ENCODE data around the gene CCNYL1. TPM values are rescaled to one million over a fixed set of nuclear protein-coding genes. Genes with fewer than 3 reads are reported as not detected.
"Not testable (repeated sequence)": the region's sequence is repeated elsewhere in the genome, so short reads cannot be mapped to it uniquely, and the experiment has no call there.

Gene CCNYL1
- total RNA-seq, 1 donor from 2014 or later, result 18.0 TPM

DNA sequence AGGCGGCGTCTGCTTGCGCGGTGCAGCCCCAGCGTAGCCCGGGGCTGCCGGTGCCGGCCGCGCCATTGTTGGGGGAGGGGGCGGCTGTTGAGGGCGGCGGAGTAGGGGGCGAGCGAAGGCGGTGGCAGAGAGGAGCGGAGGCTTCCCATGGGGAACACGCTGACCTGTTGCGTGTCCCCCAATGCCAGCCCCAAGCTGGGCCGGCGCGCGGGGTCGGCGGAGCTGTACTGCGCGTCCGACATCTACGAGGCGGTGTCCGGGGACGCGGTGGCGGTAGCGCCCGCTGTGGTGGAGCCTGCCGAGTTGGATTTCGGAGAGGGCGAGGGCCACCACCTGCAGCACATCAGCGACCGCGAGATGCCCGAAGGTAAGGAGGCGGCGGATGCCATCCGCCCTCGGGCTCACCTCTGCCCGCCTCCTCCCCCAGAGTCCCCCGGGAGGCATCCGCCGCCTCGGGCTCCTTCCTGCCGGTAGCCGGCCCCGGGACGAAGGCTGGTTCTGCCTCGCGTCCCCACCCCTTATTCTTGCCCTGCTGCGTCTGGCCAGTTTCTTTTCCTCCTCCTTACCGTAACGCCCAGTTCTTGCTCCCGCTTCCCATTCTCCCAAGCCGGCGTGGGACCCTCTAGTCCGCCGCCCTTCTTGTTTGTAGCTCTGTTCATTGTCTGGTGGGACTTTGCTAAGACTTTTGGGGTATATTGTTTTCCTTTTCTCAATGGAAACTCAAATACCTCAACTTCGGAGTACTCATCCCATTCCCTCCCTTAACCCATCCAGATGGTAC, 500 bp downstream of the CCNYL1 start:
- Mint-ChIP-seq H3K9me3 (ENCODE audit: unreplicated experiment) (peaks cover 7% of the 10 kb centered on the region), H3K36me3 (ENCODE audit: unreplicated experiment) (no peaks in the 10 kb centered on the region), H3K4me3 (ENCODE audit: unreplicated experiment) (peak overlapping the region; percentile 99), H3K4me1 (ENCODE audit: low read depth, unreplicated experiment) (peaks cover 7% of the 10 kb centered on the region), H3K27me3 (ENCODE audit: unreplicated experiment) (peaks cover 6% of the 10 kb centered on the region), H3K27ac (ENCODE audit: unreplicated experiment) (peak overlapping the region; percentile 88)
- TF ChIP-seq, protein P1, sequence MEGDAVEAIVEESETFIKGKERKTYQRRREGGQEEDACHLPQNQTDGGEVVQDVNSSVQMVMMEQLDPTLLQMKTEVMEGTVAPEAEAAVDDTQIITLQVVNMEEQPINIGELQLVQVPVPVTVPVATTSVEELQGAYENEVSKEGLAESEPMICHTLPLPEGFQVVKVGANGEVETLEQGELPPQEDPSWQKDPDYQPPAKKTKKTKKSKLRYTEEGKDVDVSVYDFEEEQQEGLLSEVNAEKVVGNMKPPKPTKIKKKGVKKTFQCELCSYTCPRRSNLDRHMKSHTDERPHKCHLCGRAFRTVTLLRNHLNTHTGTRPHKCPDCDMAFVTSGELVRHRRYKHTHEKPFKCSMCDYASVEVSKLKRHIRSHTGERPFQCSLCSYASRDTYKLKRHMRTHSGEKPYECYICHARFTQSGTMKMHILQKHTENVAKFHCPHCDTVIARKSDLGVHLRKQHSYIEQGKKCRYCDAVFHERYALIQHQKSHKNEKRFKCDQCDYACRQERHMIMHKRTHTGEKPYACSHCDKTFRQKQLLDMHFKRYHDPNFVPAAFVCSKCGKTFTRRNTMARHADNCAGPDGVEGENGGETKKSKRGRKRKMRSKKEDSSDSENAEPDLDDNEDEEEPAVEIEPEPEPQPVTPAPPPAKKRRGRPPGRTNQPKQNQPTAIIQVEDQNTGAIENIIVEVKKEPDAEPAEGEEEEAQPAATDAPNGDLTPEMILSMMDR (IDR thresholded peaks at IDR 0.05; ENCODE audit: partially characterized antibody, unreplicated experiment), result no peak
- peak; percentile 73 for DNase-seq

DNA sequence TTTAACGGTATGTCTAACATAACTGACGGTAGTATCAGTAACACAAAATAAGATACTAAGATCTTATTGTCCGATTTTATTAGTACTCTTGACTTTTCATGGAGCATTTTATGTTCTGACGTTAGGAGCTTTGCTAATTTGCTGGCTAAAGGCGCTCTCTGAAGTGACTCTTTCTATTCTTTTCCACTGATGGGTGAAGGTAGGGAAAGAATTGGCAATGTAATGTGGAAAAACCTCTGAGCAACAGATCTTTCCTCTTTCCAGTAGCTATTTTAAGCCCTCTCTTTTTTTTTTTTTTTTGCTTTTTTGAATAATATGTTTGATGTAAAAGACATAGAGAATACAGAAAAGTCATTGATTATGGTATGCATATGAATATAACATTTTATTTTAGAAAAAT, 4.6 kb downstream of the CCNYL1 start:
- no peaks in the 10 kb centered on the region for H3K36me3 Mint-ChIP-seq (ENCODE audit: unreplicated experiment)
- TF ChIP-seq, protein P1 (IDR thresholded peaks at IDR 0.05; ENCODE audit: partially characterized antibody, unreplicated experiment), result no peak
- H3K27me3 Mint-ChIP-seq (ENCODE audit: unreplicated experiment), result peaks cover 3% of the 10 kb centered on the region
- no peak overlapping the region for H3K27ac Mint-ChIP-seq (ENCODE audit: unreplicated experiment)
- H3K4me3 Mint-ChIP-seq (ENCODE audit: unreplicated experiment), result no peak overlapping the region
- H3K9me3 Mint-ChIP-seq (ENCODE audit: unreplicated experiment), result peaks cover 6% of the 10 kb centered on the region
- peaks cover 8% of the 10 kb centered on the region for H3K4me1 Mint-ChIP-seq (ENCODE audit: low read depth, unreplicated experiment)
- DNase-seq, result no peak

DNA sequence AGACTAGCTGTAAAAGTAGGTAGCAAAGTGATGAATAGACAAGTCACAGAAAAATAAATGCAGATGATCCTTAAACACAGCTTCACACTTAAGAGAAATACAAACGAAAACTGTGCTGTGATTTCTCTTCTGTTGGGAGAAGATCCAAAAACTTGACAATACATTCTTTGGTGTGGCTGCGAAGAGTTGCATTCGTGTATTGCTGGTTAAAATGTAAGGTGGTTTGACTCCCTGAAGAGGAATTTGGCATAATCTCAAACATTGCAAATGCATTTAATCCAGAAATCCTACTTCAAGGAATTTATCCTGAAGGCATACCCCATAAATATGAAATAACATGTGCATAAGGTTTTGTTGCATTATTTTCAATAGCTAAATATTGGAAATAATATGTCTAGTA, 7.1 kb downstream of the CCNYL1 start:
- H3K27ac Mint-ChIP-seq (ENCODE audit: unreplicated experiment), result no peak overlapping the region
- no peaks in the 10 kb centered on the region for H3K36me3 Mint-ChIP-seq (ENCODE audit: unreplicated experiment)
- H3K27me3 Mint-ChIP-seq (ENCODE audit: unreplicated experiment), result no peaks in the 10 kb centered on the region
- peaks cover 2% of the 10 kb centered on the region for H3K9me3 Mint-ChIP-seq (ENCODE audit: unreplicated experiment)
- TF ChIP-seq, protein P1 (IDR thresholded peaks at IDR 0.05; ENCODE audit: partially characterized antibody, unreplicated experiment), result no peak
- H3K4me3 Mint-ChIP-seq (ENCODE audit: unreplicated experiment), result no peak overlapping the region
- H3K4me1 Mint-ChIP-seq (ENCODE audit: low read depth, unreplicated experiment), result peaks cover 5% of the 10 kb centered on the region
- DNase-seq, result no peak

DNA sequence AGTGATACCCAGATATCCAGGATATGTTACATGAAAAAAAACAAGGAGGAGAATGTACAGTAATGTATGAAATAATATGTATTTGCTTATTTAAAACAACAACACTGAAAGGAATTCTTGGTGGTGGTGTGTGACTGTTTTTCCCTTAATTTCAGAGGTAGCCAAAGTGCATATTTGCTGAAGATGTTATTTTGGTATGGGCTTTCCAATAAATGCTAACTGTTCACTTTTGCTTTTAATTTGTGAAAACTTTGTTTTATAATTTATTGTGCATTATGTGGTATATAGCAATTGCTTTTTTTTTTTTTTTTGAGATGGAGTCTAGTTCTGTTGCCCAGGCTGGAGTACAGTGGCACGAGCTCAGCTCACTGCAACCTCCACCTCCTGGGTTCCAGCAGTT, 7.6 kb downstream of the CCNYL1 start:
- H3K9me3 Mint-ChIP-seq (ENCODE audit: unreplicated experiment), result peaks cover 2% of the 10 kb centered on the region
- TF ChIP-seq, protein P1 (IDR thresholded peaks at IDR 0.05; ENCODE audit: partially characterized antibody, unreplicated experiment), result no peak
- no peak for DNase-seq
- no peak overlapping the region for H3K4me3 Mint-ChIP-seq (ENCODE audit: unreplicated experiment)
- H3K27ac Mint-ChIP-seq (ENCODE audit: unreplicated experiment), result no peak overlapping the region
- peaks cover 5% of the 10 kb centered on the region for H3K4me1 Mint-ChIP-seq (ENCODE audit: low read depth, unreplicated experiment)
- no peaks in the 10 kb centered on the region for H3K36me3 Mint-ChIP-seq (ENCODE audit: unreplicated experiment)
- H3K27me3 Mint-ChIP-seq (ENCODE audit: unreplicated experiment), result no peaks in the 10 kb centered on the region

DNA sequence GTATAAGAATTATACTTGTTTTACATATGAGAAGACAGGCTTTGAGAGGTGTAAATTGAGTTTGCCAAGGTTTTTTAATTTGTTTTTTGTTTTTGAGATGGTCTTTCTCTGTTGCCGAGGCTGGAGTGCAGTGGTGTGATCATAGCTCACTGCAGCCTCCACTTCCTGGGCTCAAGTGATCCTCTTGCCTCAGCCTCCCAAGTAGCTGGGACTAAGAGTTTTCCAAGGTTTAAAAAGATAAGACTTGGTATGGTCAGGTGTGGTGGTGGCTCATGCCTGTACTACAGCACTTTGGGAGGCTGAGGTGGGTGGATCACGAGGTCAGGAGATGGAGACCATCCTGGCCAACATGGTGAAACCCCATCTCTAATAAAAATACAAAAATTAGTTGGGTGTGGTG, 8.2 kb downstream of the CCNYL1 start:
- H3K4me1 Mint-ChIP-seq (ENCODE audit: low read depth, unreplicated experiment); H3K27ac Mint-ChIP-seq (ENCODE audit: unreplicated experiment); H3K4me3 Mint-ChIP-seq (ENCODE audit: unreplicated experiment); H3K27me3 Mint-ChIP-seq (ENCODE audit: unreplicated experiment); DNase-seq; H3K36me3 Mint-ChIP-seq (ENCODE audit: unreplicated experiment); H3K9me3 Mint-ChIP-seq (ENCODE audit: unreplicated experiment): not testable (repeated sequence)
